SIG-M5 (cell line): Measurements from ENCODE around the gene CA10.

Experiments used
- DNase-seq: peaks from one replicate; lab custom pipeline; 2025; lab: John Stamatoyannopoulos, UW

CA10 gene

GRCh38 chr17:51646539-51646938 lies 512.0 kb downstream of the CA10 start:
- no peak for DNase-seq

- no peak for DNase-seq
Observed at GRCh38 chr17:51645056-51645455, 513.5 kb downstream of the CA10 start.

DNA sequence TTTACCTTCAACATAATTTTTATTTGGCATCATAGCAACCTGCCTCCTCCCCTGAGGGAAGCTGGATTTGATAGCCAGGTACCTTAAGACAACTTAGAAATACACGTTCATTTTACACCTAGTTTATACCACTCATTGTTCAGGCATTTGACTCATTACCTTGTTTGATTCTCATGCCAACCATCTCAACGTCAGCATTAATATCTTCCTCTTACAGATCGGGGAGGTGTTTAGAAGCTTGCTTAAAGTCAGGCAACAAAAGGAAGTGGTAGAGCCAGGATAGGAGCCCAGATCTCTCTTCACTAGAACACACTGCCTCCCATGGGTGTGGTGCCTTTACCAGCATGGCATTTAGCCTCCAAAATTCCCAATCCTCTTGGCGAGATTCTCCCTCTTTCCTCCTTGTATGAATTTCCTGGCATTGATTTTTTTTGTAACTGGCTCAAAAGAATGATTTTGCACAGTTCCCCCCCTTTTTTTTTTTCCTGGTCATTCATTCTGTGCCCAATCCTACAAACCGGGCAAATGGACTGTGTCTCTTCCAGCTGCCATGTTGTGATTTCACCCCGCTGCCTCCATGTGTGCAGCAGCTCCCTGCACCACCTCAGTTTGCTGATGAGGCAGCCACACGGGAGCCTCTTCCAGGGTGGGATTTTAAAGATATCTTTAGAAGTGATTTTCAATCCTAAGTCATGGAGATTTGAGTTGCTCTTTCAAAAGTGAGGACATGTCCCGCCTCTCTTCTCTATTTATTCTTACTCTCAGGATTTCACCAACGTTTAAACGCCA lies 514.6 kb downstream of the CA10 start:
- no peak for DNase-seq

GRCh38 chr17:51642029-51642428 lies 516.5 kb downstream of the CA10 start:
- DNase-seq: no peak

- no peak for DNase-seq
Observed at GRCh38 chr17:51640108-51640622, 518.3 kb downstream of the CA10 start.

DNA sequence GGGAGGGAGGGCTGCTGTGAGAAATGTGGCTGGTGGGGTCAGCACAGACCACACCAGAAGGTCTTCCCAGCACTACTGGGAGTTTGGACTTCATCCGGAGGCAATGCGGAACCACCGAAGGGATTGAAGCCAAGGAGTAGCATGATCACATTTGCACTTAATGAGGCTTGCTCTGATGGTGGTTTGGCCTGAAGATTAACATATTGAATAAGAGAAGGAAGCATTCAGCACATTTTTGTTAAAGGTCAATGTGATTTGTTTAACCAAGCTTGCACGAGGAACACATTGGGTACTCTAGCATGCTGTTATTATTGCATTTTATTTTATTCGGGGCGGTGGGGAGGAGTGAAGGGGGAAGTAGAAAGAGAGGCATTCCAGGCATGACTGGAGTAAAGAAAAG lies 519.5 kb downstream of the CA10 start:
- DNase-seq: no peak

DNA sequence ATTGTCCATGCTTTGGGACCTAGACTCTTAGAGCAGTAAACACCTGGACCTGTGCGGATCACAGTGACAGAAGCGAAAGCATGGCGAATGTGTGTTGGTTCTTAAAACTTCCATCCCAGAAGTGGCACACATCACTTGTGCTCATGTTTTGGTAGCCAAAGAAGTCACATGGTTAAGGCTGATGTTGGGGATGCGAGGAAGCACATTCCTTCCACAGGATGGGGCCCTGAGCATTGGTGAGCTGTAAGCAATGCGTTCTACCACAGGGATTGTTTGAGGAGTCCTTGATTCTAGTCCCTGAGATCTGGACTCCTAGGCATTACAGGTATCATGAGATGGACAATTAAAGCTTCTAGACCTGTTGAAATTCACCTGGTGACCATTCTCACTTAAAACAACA lies 522.2 kb downstream of the CA10 start:
- DNase-seq: no peak

DNA sequence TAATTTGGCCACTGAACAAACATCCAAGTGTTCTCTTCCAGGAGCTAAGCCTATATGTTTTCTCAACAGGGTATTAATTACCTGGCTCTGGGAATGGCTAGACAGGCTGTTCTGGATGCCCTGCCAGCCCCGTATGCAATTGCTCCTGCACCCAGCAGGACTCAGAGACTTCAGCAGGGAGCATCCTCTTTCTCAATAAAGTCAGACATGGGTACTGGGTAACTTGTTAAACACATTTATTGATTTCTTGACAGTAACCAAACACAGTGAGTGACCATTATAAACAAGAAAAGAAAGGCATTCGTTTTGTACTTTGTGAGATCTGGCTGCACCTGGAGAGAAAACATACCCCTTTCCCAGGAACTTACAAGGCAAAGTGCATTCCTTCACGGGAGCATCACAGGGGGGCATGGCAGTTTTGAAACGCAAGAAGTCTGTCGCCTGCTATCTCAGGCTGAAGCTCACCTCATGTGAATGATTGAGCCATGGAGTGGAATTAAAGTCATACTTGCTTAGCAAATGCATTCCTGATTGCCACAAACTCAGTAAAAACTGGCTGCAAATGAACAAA lies 528.3 kb downstream of the CA10 start:
- DNase-seq: no peak

GRCh38 chr17:51629232-51629631 lies 529.3 kb downstream of the CA10 start:
- no peak for DNase-seq

GRCh38 chr17:51627779-51628178 lies 530.7 kb downstream of the CA10 start:
- DNase-seq: no peak

DNA sequence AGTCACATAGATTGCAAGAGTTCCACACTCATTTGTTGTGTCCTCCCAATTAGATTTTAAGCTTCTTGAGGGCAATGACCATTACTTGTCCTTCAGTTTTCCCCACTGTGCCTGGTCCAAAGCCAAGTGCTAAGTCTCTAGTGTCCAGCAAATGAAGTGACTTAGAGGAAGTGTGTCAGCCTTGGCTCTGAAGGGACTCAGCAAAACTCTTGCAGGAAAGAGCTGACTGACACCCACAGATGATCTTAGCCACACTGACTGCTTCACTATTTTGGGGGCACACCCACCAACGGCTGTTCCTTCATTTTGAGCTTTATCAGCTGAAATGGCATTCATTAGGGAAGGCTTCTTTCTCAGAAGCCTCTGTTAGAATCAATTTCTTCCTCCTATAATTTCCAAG lies 540.0 kb downstream of the CA10 start:
- DNase-seq: no peak

DNA sequence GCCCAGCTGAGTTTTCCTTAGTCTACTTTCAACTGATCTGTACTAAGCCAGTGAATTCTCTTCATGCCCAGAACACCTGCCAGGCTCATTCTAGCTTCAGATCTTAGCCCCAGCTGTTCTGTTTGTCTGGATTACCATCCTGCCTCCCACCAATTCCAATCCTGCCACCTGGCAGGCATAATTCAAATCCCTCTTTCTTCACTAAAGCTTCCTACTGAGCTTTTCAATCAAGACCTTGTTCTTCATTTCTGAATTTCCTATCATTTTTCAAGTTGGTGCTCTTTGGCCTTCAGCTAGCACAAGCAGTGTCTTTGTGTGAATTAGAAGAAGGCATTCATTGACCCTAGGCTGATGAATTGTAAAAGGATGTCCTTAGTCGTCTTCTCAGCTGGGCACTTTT lies 540.5 kb downstream of the CA10 start:
- DNase-seq: no peak

DNA sequence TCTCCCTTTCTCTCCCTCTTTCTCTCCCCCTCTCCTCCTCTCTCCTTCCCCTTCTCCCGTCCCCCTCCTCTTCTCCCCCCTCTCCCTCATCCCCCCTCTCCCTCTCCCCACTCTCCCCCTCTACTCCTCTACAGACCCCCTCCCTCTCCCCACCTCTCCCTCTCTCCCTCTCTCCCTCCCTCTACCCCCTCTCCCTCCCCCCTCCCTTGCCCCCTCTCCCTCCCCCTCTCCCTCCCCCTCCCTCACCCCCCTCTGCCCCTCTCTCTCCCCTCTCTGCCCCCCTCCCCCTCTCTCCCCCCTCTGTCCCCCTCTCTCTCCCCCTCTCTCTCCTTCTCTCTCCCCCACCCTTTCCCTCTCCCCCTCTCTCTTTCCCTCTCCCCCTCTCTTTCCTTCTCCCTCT lies 545.3 kb downstream of the CA10 start:
- DNase-seq: no peak

DNA sequence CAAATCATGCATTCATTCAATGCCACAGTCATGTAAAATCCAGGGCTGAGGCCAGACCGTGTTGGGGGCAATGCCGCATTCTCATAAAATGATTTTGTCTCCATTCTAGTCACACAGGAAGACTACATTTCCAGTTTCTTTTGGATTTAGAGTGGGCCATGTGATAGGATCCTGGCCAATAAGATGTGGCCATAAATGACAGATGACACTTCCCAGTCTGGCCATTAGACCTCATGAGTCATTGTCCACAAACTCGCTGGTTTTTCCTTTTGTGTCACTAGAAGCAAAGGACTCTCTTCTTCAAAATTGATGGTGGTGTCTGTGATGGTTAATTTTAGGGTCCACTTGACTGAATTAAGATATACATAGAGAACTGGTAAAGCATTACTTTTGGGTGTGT lies 545.8 kb downstream of the CA10 start:
- DNase-seq: no peak

DNA sequence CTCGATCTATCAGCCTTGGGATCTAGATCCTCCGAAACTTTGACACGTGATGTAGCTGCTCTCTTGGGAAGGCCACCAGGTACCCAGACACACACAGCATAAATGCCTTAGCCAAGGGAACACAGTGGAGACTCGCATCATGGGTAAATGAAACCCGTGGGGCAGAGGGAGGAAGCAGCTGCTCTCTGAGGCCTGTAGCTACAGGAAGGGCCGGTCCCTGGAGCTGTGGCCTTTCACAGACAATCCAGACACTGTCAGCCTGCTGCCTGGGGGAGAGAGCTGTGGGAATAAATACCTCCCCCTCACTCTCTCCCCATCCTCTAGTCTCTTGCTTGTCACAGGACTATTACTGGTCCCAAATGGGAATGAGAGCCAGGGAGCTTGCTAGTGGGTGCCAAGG lies 546.9 kb downstream of the CA10 start:
- no peak for DNase-seq

DNA sequence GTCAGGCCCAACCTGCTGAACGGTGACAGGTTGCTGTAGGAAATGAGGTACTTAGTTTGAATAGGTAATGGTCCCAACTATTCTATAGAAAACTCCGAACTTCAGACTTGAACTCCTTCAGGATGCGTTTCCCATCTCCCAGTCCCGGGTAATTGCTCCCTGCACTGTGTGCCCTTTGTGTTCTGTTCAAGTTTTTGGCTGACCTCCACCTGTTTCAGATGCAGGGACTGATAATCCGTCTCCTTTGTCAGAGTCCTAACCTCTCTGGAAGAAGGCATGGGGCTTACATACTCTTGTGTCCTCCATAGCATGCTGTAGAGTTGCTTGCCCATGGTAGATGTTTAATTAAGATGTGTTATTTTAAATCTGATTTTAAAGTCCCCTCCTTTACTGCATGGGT lies 547.7 kb downstream of the CA10 start:
- no peak for DNase-seq

DNA sequence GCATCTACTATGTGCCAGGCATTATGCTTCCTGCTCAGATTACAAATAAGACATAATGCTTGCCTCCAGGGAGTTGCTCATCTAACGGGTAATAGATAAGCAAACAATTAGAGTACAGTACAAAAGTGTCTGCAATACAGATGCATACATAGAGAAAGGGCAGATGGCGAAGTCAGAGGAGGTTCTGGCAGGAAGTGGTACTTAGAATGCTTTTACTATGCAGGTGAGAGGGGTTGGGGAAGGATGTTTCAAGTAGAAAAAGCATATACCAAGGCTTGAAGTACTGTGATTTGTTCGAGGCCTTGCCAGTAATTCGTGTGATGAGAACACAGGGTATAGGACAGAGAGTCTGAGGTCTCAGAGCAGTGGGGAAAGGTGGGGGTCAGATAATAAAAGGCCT lies 548.4 kb downstream of the CA10 start:
- DNase-seq: no peak

GRCh38 chr17:51608251-51608933 lies 550.1 kb downstream of the CA10 start:
- no peak for DNase-seq

GRCh38 chr17:51607512-51607911 lies 551.0 kb downstream of the CA10 start:
- no peak for DNase-seq

DNA sequence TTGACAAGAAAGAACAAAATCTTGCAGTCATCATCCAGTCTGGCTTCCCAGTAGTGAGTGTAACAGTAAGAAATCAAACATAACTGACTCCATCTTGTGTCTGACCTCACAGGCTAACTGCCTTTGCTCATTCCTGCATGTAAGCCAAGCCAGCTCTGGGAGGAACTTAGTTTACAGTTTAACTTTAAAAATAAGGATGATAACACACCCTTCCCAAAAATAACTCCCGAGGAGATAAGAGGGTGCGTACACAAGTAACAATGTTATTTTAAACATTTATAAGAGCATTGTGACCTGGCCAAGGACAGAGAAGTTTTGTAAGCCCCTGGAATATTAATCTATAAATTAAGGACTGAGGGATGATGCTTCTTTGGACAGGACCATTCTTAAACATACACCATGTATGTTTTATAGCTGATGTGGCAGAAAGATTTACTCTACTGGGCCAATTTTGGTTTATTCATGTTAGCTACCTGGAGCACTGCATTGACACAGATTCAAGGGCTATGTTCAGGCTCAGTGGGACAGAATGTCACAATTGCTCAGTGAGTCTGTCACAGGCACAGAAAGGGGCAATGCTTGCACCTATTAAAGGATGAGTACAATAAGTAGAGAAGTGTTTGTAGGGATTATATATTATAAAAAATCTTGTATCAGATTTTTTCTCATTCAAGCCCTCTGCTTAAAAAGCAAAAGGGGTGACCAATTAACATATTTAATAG lies 554.1 kb downstream of the CA10 start:
- no peak for DNase-seq

DNA sequence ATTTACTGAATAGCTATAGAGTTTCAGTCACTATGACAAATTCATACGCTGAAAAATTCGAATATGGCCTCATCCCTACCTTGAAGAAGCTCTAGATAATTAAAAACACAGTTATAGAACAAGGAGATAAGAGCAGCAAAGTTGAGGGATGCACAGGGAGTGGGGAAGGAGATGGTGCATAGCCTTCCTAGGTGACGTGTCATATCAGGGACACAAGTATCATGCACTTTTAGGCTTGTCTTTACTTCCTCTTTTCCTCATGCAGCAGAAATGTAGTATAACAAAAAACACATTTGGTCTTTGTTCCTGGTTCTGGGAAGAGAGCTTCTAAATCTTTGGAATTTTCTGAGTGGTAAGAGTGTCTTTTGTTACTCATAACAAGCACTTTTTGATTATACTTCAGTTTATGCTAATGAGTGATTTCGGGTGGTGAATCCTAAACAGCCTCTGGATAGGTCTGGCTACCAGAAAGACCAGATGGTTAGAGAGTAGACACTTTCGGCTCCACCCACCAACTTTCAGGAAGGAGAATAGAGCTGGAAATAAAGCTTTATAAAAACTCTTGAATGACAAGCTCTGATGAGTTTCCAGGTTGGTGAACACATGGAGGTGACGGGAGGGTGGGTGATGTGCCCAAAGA lies 556.8 kb downstream of the CA10 start:
- no peak for DNase-seq

DNA sequence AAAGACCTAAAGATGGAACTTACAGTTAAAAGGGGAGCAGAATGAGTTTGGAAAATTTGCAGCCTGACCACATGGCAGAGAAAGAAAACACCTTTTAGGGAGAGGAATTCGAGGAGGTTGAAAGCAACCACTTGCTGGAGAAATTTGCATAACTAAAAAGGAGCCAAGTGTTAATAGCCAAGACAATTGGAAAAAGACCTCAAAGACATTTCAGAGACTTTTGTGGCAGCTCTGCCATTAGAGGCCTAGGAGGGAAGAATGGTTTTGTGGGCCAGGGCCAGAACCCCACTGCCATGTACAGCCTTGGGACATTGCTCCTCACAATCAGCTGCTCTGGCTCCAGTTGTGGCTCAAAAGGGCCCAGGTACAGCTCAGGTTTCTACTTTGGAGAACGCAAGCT lies 559.7 kb downstream of the CA10 start:
- no peak for DNase-seq
